Cardiac muscle cell (in vitro differentiated cells and primary cell): ENCODE measurements around the gene NEURL4. TPM values are rescaled to one million over a fixed set of nuclear protein-coding genes. Genes with fewer than 3 reads are reported as not detected.
"Not testable (repeated sequence)": the region's sequence is repeated elsewhere in the genome, so short reads cannot be mapped to it uniquely, and the experiment has no call there.

Source experiments
- DNase-seq, 2 donors: peaks; one replicate each; pipeline versions ENCODE4 v3.0.0 to v3.0.0-alpha.2; 2010 to 2017; ENCODE audit warnings: low read depth in 1 of 2, low spot score in 1 of 2
- H3K27ac ChIP-seq: fragments of 200-600 bp; sonication (generic); 2 replicates; pipeline ENCODE4 v1.5.1; 2016
- H3K27me3 ChIP-seq: fragments of 200-600 bp; sonication (generic); 2 replicates; pipeline ENCODE4 v1.6.0; 2016; ENCODE audit warnings: control low read depth
- H3K36me3 ChIP-seq: fragments of 200-600 bp; sonication (generic); 2 replicates; pipeline ENCODE4 v1.5.1; 2016; ENCODE audit warnings: control low read depth
- H3K4me1 ChIP-seq: fragments of 200-600 bp; sonication (generic); 2 replicates; pipeline ENCODE4 v1.8.1; 2017; ENCODE audit warnings: low read depth, mild to moderate bottlenecking, mixed run types
- H3K4me3 ChIP-seq: fragments of 200-600 bp; sonication (generic); 2 replicates; pipeline ENCODE4 v1.5.1; 2016; ENCODE audit warnings: mild to moderate bottlenecking
- H3K9me3 ChIP-seq: fragments of 200-600 bp; sonication (generic); 2 replicates; pipeline ENCODE4 v1.5.1; 2017; ENCODE audit warnings: low read depth, mild to moderate bottlenecking, control low read depth
- polyA plus RNA-seq: library from polyadenylated mRNA; unstranded; fragments of >200 nt; fragmentation: Nextera tagmentation; extraction: Ambion mirVana; gene quantifications from 2 replicates; pipeline ENCODE4 v1.2.1, GENCODE V29; 2016
- total RNA-seq: library from RNA; depleted of rRNA; stranded (reverse); fragments of >200 nt; gene quantifications from 2 replicates; pipeline ENCODE4 v1.2.3, GENCODE V29; 2016
- TF ChIP-seq, protein P1 (sequence below): IDR thresholded peaks from 2 replicates; pipeline ENCODE4 v1.5.1; 2012; ENCODE audit warnings: low read depth, mild to moderate bottlenecking, low read length

Gene NEURL4
- total and polyA plus RNA-seq, 2 experiments from 2014 or later = 15.5 to 32.4 TPM

DNA sequence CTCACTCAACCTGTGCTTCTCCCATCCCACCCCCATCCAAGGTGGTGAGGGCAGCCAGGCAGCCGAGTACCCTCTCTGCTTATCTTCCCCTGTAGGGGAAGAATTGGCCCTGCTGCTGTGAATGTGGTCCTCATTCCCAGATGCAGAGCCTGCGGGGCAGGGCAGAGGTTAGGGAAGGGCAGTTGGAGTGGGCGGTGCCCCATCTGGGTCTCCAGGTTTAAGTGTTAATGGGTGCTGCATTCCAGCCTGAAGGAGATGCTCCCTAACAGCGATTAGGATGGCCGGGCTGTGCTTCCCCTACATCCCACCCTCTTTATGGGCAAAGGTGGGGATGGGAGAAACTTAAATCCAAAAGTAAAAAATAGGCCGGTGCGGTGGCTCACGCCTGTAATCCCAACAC, 37.9 kb upstream of the NEURL4 start:
- DNase-seq = no peak
- Histone ChIP-seq H3K27ac (no peak overlapping the region), H3K27me3 (no peaks in the 10 kb centered on the region), H3K36me3 (no peaks in the 10 kb centered on the region), H3K4me3 (no peak overlapping the region), H3K4me1 (no peaks in the 10 kb centered on the region), H3K9me3 (no peaks in the 10 kb centered on the region)
- TF ChIP-seq, protein P1, sequence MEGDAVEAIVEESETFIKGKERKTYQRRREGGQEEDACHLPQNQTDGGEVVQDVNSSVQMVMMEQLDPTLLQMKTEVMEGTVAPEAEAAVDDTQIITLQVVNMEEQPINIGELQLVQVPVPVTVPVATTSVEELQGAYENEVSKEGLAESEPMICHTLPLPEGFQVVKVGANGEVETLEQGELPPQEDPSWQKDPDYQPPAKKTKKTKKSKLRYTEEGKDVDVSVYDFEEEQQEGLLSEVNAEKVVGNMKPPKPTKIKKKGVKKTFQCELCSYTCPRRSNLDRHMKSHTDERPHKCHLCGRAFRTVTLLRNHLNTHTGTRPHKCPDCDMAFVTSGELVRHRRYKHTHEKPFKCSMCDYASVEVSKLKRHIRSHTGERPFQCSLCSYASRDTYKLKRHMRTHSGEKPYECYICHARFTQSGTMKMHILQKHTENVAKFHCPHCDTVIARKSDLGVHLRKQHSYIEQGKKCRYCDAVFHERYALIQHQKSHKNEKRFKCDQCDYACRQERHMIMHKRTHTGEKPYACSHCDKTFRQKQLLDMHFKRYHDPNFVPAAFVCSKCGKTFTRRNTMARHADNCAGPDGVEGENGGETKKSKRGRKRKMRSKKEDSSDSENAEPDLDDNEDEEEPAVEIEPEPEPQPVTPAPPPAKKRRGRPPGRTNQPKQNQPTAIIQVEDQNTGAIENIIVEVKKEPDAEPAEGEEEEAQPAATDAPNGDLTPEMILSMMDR = no peak

DNA sequence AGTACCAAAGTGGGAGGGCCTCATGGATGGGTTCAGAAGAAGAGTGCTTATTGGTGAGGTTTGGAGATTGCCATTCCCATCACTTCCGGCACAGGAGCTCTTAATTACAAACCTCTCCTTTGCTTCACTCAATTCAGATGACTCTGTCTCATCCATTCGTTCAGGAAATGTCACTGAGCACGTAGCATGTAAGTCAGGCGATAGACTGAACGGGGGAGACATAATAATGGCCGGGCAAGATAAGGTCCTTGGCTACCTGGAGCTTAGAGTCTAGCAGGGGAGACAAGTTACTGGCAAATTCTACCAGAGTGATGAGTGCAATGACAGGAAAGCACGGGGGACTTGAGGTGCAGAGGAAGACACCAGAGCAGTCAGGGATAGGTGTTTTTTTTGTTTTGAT, 36.8 kb upstream of the NEURL4 start:
- DNase-seq = not testable (repeated sequence)

DNA sequence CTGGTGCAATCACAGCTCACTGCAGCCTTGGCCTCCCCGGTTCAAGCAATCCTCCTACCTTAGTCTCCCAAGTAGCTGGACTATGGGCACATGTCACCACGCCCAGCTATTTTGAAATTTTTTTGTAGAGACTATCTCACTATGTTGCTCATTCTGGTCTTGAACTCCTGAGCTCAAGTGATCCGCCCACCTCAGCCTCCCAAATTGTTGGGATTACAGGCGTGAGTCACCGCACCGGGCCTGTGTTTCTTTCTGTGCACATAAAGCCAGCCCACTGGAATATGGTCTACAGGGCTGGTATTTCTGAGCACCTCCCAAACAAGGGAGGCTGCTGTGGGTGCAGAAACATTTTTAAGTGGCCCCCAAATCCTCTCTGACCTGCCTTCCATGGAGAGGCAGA, 34.2 kb upstream of the NEURL4 start:
- Histone ChIP-seq H3K9me3 (no peaks in the 10 kb centered on the region), H3K4me3 (no peak overlapping the region), H3K36me3 (no peaks in the 10 kb centered on the region), H3K27me3 (no peaks in the 10 kb centered on the region), H3K4me1 (no peaks in the 10 kb centered on the region), H3K27ac (no peak overlapping the region)
- TF ChIP-seq, protein P1 = no peak
- no peak for DNase-seq

More for the DNA sequence above, 36.8 kb upstream of the NEURL4 start:
- not testable (repeated sequence) for H3K27ac ChIP-seq, H3K36me3 ChIP-seq, H3K4me3 ChIP-seq, H3K27me3 ChIP-seq, H3K4me1 ChIP-seq, H3K9me3 ChIP-seq

DNA sequence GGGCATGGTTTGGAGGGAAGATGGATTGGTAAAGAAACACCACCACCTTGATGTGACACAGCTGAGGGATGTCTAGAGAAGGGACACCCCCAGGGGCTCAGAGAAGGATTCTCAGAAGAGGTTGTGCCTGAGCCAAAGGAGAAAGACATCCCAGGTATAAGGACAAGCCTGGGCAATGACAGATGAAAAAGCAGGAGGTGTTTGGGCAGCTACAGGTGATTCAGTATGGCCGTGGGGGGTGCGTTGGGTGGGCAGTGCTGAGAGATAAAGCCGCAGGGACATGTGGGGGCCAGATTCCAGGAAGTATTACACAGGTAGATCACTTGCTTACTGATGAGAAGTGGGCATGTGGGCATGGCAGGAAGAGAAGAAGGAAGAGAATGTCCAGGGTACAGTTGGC, 32.8 kb upstream of the NEURL4 start:
- Histone ChIP-seq H3K27me3 (no peaks in the 10 kb centered on the region), H3K4me1 (no peaks in the 10 kb centered on the region), H3K9me3 (no peaks in the 10 kb centered on the region), H3K27ac (no peak overlapping the region), H3K36me3 (no peaks in the 10 kb centered on the region), H3K4me3 (no peak overlapping the region)
- TF ChIP-seq, protein P1 = no peak
- DNase-seq = no peak

DNA sequence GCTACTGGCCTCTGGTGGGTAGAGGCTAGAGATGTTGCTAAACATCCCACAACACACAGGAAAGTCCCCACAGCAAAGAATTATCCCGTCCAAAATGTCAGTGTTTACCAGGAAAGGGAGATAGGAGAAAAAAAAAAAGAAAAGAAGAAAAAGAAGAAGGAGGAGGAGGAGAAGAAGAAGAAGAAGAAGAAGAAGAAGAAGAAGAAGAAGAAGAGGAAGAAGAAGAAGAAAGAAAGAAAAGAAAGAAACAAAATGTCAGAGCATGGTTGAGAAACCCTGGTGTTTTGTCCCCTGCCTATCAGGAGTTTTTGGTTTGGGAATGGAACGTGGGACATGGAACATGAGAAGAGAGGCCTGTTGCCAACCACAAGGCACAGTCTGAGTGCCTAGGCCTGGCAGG, 28.2 kb upstream of the NEURL4 start:
- Histone ChIP-seq H3K27ac (no peak overlapping the region), H3K4me1 (peaks cover 6% of the 10 kb centered on the region), H3K9me3 (no peaks in the 10 kb centered on the region), H3K27me3 (no peaks in the 10 kb centered on the region), H3K4me3 (no peak overlapping the region), H3K36me3 (no peaks in the 10 kb centered on the region)
- DNase-seq = no peak
- TF ChIP-seq, protein P1 = no peak

DNA sequence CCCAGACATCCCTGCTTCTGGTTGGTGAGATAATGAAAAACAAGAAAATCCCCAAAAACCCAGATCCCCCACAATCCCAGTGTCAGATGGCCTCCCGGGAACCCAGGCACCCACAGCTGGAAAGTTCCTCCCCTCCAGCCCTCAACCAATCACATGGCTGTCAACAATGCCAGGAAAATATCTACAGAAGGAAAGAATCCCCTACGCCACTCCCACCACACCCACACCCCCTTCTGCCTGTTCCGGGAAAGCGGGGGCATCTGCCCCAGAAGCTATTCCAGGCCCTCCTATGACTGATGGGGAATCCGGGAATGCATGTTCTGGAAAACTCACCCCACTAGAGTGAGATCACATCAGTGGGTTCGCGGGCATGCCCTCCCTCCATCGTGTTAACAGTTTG, 27.6 kb upstream of the NEURL4 start:
- no peaks in the 10 kb centered on the region for H3K27me3 ChIP-seq
- no peak for DNase-seq

More for the DNA sequence above, 27.6 kb upstream of the NEURL4 start:
- TF ChIP-seq, protein P1 = no peak
- Histone ChIP-seq H3K4me1 (peaks cover 6% of the 10 kb centered on the region), H3K36me3 (no peaks in the 10 kb centered on the region), H3K27ac (no peak overlapping the region), H3K4me3 (no peak overlapping the region), H3K9me3 (no peaks in the 10 kb centered on the region)
